ENCODE data around the gene GEMIN5.

Gene GEMIN5

DNA sequence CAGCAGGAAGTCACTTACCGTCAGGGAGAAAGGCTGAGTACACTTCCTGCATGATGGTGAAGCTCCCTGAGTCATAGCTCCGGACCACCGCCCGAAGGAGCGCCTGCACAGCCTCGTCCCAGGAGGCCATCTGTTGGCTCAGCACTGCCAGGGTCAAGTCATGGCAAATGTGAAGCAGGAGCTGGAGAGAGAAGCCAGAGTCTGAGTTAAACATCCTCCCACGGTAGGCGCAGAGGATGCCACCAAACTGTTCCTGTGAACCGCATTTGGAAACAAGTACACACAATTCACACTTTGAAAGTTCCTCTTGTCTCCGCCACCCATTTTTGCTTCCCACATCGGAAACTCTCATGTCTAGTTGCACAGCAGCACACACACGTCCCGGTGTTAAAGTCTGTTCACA is 45.6 kb downstream of the GEMIN5 start:
- DNase-seq (ENCODE audit: low read depth in 3 of 3), result no peak

DNA sequence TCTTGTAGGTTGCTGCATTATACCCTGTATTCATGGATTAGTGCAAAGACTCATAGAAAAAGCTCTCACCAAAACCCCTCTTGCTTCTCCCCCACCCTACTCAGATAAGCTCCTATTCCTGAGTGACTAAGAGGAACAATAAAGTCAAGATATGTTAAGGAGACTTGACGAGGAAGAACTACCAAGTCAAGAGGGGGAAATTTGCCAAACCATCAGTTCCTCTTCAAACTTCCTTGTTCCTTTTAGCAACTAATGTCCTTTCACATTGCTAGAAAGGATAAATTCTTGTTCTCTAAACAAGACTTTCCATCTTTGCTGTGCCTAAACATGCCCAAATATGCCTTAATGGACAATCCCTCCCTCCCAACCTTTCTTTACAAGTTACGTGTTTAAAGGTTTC is 52.6 kb downstream of the GEMIN5 start:
- DNase-seq (ENCODE audit: low read depth in 3 of 3), result no peak

DNA sequence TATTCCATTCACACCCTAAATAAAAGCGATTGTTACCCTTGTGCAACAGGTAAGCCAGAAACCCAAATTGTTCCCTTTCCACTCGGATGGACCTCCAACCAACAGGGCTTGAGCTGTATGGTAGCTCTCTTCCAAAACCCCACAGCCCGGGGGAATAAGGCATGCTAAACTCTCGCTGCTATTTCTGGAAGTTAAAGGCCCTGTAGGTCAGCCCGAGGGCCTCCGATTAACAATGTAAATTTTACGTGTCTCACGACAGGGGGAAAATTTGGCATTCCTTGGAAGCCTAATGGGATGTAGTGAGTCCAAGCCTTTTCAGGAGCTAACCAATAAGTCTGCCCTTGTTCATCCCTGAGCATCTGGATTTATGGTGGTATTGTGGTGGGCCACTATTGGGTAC is 53.6 kb downstream of the GEMIN5 start:
- DNase-seq (ENCODE audit: low read depth in 3 of 3), result no peak

DNA sequence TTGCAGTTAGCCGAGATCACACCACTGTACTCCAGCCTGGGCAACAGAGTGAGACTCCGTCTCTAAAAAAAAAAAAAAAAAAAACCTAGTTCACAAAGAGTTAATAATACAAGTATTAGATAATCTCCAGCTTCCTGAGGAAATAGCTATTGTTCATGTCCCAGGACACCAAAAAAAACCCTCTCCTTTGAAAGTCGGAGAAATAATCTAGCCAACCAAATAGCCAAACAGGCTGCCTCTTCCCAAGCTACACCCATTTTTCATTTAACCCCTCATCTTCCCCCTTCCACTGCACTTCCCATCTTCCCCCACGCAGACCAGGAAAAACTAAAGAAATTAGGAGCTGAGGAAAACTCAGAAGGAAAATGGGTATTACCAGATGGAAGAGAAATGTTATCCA is 56.0 kb downstream of the GEMIN5 start:
- no peak for DNase-seq (ENCODE audit: low read depth in 3 of 3)

DNA sequence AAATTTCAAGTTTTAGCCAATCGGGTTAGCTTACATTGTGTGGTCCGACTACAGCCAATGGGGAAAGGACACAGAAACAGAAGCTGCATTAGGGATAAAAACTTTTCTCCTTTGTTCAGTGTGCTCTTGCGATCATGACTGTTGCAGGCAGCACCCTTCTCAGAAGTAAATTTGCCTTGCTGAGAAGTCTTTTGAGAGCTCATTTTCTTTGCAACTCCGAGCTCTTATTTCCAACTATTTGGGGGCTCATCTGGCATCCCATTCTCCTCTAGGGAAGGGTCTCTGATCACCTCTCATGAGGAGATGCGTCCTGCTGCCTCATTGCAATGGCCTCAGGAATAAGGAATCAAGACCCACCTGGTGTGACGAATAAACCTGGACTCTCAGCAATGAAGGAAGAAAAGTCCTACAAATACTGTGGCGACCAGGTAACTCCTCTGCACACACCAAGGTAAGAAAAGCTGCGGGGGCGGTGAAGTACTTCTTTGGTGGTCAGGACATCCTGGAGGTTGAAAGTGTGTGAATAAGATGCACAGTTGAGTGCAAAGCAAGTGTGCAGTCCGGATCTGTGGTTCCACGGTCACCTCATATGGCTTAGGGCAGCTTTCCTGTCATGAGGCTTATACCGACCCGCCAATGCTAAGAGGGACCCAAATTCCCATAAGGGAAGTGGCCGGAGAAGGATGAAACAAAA is 59.2 kb downstream of the GEMIN5 start:
- DNase-seq (ENCODE audit: low read depth in 3 of 3), result no peak

DNA sequence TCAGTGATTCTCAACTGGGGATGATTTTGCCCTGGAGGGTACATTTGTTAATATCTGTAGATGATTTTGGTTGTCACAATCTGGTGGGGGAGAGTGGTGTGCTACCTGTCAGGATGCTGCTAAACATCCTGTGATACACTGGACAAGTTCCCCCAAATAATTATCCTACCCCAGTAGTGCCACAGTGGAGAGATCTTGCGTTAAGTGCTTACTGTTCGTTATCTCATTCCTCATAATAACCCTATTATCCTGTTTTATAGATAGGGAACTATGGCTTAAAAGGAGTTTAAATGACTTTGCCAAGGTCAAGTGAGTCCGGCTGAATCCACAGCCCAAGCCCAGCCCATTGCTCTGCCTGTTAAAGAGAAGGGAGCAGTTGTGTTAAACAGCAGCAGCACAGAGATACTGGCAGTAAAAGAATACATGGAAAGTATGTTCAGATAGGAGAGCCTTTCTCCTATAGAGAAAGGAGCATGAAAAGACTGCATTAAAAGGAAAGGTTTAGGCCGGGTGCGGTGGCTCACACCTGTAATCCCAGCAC is 64.2 kb downstream of the GEMIN5 start:
- no peak for DNase-seq (ENCODE audit: low read depth in 3 of 3)

DNA sequence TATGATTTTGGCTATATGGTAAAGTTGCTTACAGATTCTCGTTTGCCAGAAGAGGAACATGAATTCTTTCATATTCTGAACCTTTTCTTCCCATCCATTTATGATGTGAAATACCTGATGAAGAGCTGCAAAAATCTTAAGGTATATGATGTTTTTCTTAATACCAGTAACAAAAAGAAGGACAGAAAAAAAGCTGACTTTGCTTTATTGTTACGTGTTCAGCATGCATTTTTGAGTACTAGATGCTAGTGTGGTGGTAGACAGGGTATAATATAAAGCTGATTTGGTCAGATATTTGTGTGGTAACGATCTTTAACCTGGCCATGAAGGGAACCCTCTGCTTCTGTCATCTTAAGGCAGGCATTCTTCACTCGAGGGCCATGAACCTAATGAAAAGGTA is 66.3 kb downstream of the GEMIN5 start:
- DNase-seq (ENCODE audit: low read depth in 3 of 3), result no peak

DNA sequence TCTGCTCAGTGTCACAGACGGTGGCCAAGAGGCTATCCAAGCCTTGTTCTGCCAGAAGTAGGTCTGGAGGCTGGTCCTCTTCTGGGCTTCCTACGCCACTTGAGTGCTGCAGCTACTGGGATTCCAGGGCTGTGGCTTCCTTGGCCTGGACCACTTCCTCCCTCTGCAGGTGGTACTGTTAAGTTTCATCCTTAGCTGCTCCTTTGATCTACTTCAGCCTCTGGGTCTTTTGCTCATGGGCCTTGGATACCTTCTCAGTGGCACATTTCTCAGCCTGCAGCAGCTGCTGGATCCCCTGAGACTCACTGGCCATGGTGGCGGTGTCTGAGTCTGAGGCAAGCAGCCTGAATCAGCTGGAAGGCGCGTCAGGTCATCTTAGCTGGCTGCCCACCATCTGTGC is 69.3 kb downstream of the GEMIN5 start:
- DNase-seq (ENCODE audit: low read depth in 3 of 3), result no peak

DNA sequence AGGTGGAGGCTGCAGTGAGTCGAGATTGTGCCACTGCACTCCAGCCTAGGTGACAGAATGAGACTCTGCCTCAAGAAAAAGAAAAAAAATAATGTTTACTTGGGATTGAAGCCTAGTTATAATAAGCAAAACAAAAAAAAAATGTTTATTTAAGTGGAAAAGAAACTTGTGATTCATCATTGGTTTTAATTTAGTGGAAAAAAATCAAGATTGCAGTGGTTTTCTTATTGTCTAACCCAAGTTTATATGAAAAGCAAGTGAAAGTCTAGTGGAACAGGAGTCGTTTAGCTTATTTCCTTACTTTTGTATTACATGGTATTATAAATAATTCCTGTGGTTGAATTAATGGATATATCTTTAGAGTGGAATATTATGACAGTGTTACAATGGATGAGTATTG is 71.2 kb downstream of the GEMIN5 start:
- no peak for DNase-seq (ENCODE audit: low read depth in 3 of 3)

DNA sequence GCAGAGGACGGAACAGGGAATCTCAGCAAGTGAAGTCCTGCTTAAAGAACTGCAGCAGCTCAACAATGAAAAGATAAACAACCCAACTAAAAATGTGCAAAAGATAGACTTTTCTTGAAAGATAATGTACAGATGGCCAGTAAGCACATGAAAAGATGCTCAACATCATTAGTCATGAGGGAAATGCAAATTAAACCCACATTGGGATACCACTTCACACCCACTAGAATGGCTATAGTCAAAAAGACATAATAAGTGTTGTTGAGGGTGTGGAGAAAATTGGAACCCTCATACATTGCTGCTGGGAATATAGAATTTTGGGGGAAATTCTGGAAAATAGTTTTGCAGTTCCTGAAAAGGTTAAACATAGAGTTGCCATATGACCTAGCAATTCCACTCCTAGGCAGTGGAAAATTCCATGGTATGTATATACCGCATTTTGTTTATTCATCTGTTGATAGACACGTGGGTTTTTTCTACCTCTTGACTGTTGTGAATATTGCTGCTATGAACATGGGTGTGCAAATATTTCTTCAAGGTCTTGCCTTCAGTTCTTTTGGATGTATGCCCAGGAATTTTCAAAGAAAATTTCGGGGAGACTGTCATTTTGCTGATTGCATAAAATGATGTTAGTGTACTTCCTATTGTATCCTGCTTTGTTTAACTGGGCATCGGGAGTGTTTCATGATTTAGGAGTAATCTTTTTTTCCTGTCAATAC is 72.4 kb downstream of the GEMIN5 start:
- DNase-seq (ENCODE audit: low read depth in 3 of 3), result no peak

DNA sequence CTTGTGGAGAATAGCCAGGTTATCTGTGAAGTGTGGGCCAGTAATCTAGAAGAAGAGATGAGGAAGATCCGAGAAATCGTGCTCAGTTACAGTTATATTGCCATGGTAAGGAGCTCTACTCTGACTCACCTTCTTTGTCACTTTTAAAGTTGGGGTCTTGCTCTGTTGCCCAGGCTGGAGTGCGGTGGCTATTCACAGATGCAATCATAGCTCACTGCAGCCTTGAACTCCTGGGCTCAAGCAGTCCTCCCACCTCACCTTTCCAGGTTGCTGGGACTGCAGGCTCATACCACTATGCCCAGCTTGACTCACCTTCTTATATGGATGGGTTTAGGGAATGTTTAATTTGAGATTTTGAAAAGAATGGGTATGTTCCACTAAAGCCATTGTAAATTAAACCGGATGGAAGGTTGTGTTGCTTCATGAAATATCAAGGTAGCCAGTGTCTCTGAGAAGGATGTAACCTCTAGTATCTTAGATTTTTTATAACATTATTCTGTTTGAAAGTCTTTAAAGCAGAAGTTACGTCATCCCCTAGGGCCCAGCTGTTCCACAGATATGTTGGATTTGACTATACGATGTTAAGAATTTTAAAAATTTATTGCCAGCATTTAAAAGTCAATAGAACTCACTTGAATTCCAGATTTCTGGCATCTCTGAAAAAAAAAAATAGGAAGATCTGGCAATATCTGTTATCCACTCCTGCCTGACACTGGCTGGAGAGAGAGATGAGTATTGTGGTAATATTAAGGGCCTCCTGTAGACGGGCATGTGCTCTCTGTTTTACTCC is 74.5 kb downstream of the GEMIN5 start:
- DNase-seq (ENCODE audit: low read depth in 3 of 3), result no peak

DNA sequence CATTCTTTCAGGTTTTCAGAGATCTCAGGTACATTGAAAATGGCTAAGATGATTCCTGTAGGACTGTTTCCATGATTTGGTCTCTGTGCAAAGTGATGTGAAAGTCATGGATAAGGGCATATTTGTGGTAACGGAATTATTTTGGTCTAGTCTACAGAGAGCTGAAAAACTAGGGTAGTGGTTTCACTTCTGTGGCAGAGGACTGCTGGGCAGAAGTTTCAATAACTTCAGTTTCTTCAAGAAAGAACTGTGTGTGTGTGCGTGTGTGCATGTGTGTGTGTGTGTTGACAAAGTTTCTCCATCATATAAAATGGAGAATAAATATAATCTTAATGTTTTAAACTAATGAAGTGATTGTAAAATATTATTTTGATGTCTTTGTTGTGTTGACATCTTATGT is 75.2 kb downstream of the GEMIN5 start:
- no peak for DNase-seq (ENCODE audit: low read depth in 3 of 3)

DNA sequence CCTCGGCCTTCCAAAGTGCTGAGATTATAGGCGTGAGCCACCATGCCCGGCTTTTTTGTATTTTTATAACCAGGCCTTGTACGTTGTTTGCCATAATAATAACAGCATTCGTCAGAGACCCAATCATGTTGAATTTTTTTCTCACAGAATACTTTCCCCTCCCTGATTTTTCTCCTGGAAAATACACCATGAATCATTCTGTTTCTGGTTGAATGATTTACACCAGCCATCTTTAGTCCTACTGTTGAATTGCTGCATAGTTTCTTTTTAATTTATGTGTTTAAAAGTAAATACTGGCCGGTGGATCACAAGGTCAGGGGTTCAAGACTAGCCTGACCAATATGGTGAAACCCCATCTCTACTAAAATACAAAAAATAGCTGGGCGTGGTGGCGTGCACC is 76.1 kb downstream of the GEMIN5 start:
- DNase-seq (ENCODE audit: low read depth in 3 of 3), result no peak

DNA sequence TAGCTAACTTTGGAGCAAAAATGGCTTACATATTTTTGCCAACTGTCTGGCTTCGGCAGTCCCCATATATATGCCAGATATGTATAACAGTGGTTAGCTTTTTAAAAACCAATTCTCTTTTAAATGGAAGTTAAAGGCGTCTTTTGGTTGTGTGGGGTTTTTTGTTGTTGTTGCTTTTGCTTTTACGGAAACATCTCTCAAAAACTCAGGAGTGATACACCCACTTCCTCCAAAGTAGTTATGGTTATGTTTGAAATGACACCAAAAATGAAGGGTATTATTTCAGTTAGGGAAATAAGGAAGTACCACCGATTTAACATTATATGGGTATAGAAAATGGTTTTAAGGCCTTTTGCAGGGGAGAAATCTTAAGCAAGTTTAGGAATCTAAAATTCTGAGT is 77.2 kb downstream of the GEMIN5 start:
- no peak for DNase-seq (ENCODE audit: low read depth in 3 of 3)

DNA sequence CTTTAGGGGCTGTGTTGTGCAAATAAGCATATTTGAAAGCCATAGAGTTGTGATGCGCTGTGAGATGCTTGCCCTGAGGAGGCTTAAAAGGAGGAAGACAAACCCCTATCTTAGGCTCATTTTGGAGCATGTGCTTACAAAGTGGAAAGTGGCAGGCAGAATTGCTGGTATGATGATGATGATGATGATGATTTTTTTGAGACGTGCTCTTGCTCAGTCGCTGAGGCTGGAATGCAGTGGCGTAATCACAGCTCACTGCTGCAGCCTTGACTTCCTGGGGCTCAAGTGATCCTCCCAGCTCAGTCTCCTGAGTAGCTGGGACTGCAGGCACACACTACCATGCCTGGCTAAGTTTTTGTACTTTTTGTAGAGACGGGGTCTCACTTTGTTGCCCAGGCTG is 77.9 kb downstream of the GEMIN5 start:
- DNase-seq (ENCODE audit: low read depth in 3 of 3), result peak in 1 of 3 experiments; percentile 14

DNA sequence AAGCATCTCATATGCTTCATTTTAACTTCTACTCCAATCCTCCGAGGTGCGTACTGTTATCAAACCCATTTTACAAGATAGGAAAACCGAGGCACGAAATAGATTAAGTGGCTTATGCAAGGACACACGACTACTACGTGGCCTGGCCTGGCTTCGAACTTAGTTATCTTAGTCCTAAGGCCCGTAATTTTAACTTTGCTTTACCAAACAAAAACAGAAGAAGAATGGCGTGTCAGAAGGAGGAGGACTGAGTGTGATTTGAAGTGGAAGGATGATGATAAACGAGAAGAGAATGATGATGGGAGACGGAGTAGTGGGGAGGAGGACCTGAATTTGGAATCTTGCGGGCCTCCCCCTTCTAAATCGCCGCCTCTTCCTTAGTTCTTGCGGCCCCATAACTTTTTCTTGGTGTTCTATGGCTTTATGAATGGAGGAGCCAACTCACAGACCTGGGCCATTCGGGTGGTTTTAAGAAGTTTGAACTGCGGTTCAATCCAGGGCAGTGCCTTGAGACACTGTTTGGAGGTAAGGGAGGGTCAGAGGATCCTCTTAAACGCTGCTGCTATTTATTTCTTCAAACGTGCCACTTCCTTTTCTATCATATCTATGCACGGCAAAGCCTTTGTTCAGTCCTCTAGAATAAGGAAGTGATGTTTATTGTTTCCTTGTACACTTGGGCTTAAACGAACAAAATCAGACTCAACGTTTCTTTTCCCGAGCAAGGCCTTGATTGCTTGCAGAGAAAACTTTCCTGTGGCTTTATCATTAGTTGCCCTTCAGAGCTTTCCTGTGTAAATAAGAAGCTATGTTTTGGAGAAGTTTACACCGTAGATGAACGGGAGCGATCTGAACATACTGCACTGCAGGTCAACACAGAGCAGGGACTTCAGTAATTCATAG is 78.8 kb downstream of the GEMIN5 start:
- no peak for DNase-seq (ENCODE audit: low read depth in 3 of 3)

DNA sequence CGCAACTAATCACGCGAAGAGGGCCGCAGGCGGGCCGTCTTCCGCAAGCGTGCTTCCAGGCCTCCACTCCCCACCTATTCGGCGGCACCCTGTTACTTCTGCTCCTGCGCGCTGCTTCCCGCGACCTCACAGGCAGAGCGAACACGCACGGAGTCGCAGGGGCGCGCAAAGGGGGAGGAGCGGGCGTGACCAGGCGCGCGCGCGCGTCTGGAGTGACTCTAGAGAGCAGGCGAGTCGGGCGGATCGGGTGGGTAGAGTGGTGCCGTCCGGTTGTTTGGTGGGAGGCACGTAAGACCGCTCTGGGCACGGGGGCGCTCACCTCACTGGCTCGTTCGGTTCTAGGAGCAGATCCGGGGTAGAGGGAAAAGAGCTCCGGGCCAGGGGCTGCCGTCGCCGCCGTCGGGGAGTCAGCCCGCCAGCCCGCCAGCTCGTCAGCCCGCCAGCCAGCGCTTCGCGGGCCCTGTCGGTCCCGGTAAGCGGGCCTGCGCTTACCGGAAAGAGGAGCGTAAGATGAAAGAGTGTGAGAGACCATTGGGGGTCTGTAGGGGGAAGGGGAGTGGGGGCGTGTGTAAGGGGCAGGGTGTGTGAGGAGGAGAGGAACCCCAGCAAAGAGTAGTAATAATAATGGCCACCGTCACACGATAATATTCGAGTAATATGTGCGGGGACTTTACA is 79.6 kb downstream of the GEMIN5 start, which contains the start of gene CNOT8:
TSS of gene CNOT8 (plus strand) at position 331 of the 675 bp plus-strand sequence. CDS start 4,652 bp downstream, outside the sequence.
- DNase-seq (ENCODE audit: low read depth in 3 of 3), result peak; percentile 94 to 98 (median 97)

DNA sequence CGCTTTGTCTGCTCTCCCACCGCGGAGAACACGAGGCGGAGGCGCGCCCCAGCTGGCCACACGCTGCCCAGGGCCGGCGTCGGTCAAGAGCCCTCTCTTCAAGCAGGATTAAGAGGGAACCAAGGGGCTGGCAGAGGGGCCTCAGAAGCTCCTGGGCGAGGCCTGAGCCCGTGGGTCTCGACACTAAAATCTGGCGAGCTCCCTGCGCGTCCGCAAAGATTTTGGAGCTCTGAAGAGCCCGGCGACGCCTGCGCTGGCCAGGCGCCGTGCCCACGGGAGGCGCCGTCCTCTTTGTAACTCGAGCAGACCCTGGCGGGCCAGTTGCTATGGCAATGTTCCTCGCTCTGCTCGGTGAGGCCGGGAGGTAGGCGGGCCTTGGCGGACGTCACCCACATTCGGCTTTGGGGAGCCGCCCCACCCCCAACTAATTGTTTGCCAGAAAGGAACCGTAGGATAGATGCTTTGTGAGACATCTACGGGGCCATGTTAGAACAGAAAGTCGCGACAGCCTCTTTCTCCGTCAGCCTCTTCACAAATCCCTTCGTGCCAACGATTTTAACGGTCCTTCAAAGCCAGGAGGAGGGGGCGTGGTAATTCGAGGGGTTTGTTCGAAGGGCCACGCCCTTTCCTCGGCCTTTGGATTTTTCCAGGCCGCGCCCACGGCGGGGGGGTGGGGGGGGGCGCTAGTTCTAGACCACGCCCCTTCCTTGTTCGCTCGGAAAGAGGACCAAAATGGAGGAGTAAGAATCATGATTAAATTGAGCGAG is 80.3 kb downstream of the GEMIN5 start:
- DNase-seq (ENCODE audit: low read depth in 3 of 3), result peak; percentile 68 to 83 (median 74)

DNA sequence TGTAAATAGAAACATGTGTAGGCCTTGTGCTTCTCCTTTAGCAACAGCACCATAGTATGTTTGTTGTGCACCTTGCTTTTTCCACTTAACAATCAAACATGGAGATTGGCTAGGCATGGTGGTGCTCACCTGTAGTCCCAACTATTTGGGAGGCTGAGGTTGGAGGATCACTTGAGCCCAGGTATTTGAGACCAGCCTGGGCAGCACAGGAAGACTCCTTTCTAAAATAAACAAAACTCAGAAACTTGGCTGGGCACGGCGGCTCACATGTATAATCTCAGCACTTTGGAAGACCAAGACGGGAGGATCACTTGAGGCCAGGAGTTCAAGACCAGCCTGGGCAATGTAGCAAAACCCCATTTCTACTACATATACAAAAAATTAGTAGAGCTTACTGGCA is 86.7 kb downstream of the GEMIN5 start:
- DNase-seq (ENCODE audit: low read depth in 3 of 3), result no peak

Measured in stimulated activated CD4-positive, alpha-beta T cell treated with anti-CD3 and anti-CD28 coated beads, TNF-alpha, amount 100 ng/mL, for 24 hours (primary cell).